Naive B cell (primary cell): ENCODE results near the gene AIFM3. TPM values are rescaled to one million over a fixed set of nuclear protein-coding genes. Genes with fewer than 3 reads are reported as not detected.
"Not testable (repeated sequence)": the region's sequence is repeated elsewhere in the genome, so short reads cannot be mapped to it uniquely, and the experiment has no call there.

Experiments
- ATAC-seq, 2 donors: fragments of 150-1000 bp; cut with Tn5 transposase; 2 replicates each; pipeline ENCODE4 v1.10.0; 2021; ENCODE audit warnings: low read depth in 2 of 2, mild to moderate bottlenecking in 2 of 2, moderate library complexity in 2 of 2
- DNase-seq: peaks from one replicate; pipeline ENCODE4 v3.0.0; 2022
- H3K27ac Mint-ChIP-seq, 6 donors: one replicate each; pipeline ENCODE4 v1.8.0; 2020 to 2022; ENCODE audit warnings: mild to moderate bottlenecking in 6 of 6, mixed read lengths in 6 of 6, moderate library complexity in 5 of 6, inconsistent platforms in 2 of 6
- H3K27me3 Mint-ChIP-seq, 3 donors: one replicate each; pipeline ENCODE4 v1.8.0; 2021 to 2022; ENCODE audit warnings: mixed read lengths in 3 of 3, mild to moderate bottlenecking in 1 of 3
- H3K36me3 Mint-ChIP-seq, 2 donors: one replicate each; pipeline ENCODE4 v1.8.0; 2020 to 2022; ENCODE audit warnings: mixed read lengths in 2 of 2, inconsistent platforms in 1 of 2, mild to moderate bottlenecking in 1 of 2
- H3K4me1 Mint-ChIP-seq, 3 donors: one replicate each; pipeline ENCODE4 v1.8.0; 2020 to 2022; ENCODE audit warnings: mixed read lengths in 3 of 3, inconsistent platforms in 1 of 3, mild to moderate bottlenecking in 1 of 3, moderate library complexity in 1 of 3
- H3K4me3 Mint-ChIP-seq, 8 donors: one replicate each; pipeline ENCODE4 v1.8.0; 2020 to 2022; ENCODE audit warnings: mild to moderate bottlenecking in 8 of 8, mixed read lengths in 8 of 8, moderate library complexity in 8 of 8, inconsistent platforms in 2 of 8
- H3K9me3 Mint-ChIP-seq, 7 donors: one replicate each; pipeline ENCODE4 v1.8.0; 2020 to 2022; ENCODE audit warnings: mixed read lengths in 7 of 7, mild to moderate bottlenecking in 5 of 7, inconsistent platforms in 2 of 7, moderate library complexity in 1 of 7
- polyA plus RNA-seq, 6 donors: library from polyadenylated mRNA; unstranded; fragments of 300-500 nt; fragmentation: Illumina TruSeq; gene quantifications; one replicate each; pipeline ENCODE4 v1.2.3, GENCODE V29; 2021; ENCODE audit warnings: low read depth in 6 of 6

The AIFM3 gene
- polyA plus RNA-seq, result under 1 TPM in 2 of 6 donors, not detected in 4; 0.26 to 0.82 TPM

- peaks cover 37 to 57% (median 50%) of the 10 kb centered on the region in 3 donors for H3K4me1 Mint-ChIP-seq
- peak within 1 kb of the TSS in 6 of 8 donors; percentile 29 to 89 (median 64) for H3K4me3 Mint-ChIP-seq
- DNase-seq, result no peak
- peak within 1 kb of the TSS in 4 of 6 donors; percentile 17 to 81 (median 74) for H3K27ac Mint-ChIP-seq
- H3K27me3 Mint-ChIP-seq, result peaks cover 0 to 13% (median 0%) of the 10 kb centered on the region in 3 donors
- no peaks in the 10 kb centered on the region for H3K9me3 Mint-ChIP-seq
- H3K36me3 Mint-ChIP-seq, result no peaks in the 10 kb centered on the region
- ATAC-seq, result no peak
Measured at GRCh38 chr22:20966883-20967696, at the start of gene AIFM3. TSS of gene AIFM3 (plus strand) at chr22:20967255. CDS start at chr22:20967945, 690 bp downstream.

GRCh38 chr22:20918663-20919218 is 48.3 kb upstream of the AIFM3 start:
- H3K27ac Mint-ChIP-seq, result peak overlapping the region; percentile 56 to 95 (median 91)
- H3K9me3 Mint-ChIP-seq, result no peaks in the 10 kb centered on the region
- ATAC-seq (no peak), DNase-seq (no peak)
- no peaks in the 10 kb centered on the region for H3K36me3 Mint-ChIP-seq
- no peaks in the 10 kb centered on the region for H3K27me3 Mint-ChIP-seq
- H3K4me3 Mint-ChIP-seq, result peak overlapping the region; percentile 93 to 99 (median 97)
- peaks cover 35 to 47% (median 40%) of the 10 kb centered on the region in 3 donors for H3K4me1 Mint-ChIP-seq

- Mint-ChIP-seq H3K36me3 (no peaks in the 10 kb centered on the region), H3K4me3 (peak overlapping the region; percentile 86 to 99 (median 96)), H3K9me3 (no peaks in the 10 kb centered on the region), H3K27me3 (no peaks in the 10 kb centered on the region), H3K4me1 (peaks cover 35 to 53% (median 45%) of the 10 kb centered on the region in 3 donors), H3K27ac (peak overlapping the region in 5 of 6 donors; percentile 6 to 92 (median 29))
- DNase-seq (no peak), ATAC-seq (no peak)
Measured at GRCh38 chr22:20919718-20920117, 47.3 kb upstream of the AIFM3 start.

- ATAC-seq, result no peak
- no peaks in the 10 kb centered on the region for H3K27me3 Mint-ChIP-seq
- DNase-seq, result no peak
- no peaks in the 10 kb centered on the region for H3K9me3 Mint-ChIP-seq
- H3K36me3 Mint-ChIP-seq, result no peaks in the 10 kb centered on the region
- peak overlapping the region in 5 of 6 donors; percentile 3 to 92 (median 81) for H3K27ac Mint-ChIP-seq
- peak overlapping the region; percentile 86 to 99 (median 96) for H3K4me3 Mint-ChIP-seq
- peaks cover 40 to 65% (median 54%) of the 10 kb centered on the region in 3 donors for H3K4me1 Mint-ChIP-seq
Measured at GRCh38 chr22:20920881-20921203, 46.2 kb upstream of the AIFM3 start.

- Mint-ChIP-seq H3K9me3 (no peaks in the 10 kb centered on the region), H3K36me3 (no peaks in the 10 kb centered on the region), H3K4me3 (peak overlapping the region in 5 of 8 donors; percentile 13 to 76 (median 37)), H3K4me1 (peaks cover 40 to 66% (median 57%) of the 10 kb centered on the region in 3 donors), H3K27ac (peak overlapping the region; percentile 10 to 82 (median 56)), H3K27me3 (no peaks in the 10 kb centered on the region)
- no peak for ATAC-seq
- no peak for DNase-seq
Measured at GRCh38 chr22:20922141-20922751, 44.8 kb upstream of the AIFM3 start.

- H3K27me3 Mint-ChIP-seq, result no peaks in the 10 kb centered on the region
- peaks cover 34 to 75% (median 63%) of the 10 kb centered on the region in 3 donors for H3K4me1 Mint-ChIP-seq
- DNase-seq (no peak), ATAC-seq (no peak)
- H3K9me3 Mint-ChIP-seq, result no peaks in the 10 kb centered on the region
- H3K36me3 Mint-ChIP-seq, result no peaks in the 10 kb centered on the region
- H3K27ac Mint-ChIP-seq, result peak overlapping the region; percentile 18 to 94 (median 60)
- peak overlapping the region in 7 of 8 donors; percentile 9 to 74 (median 41) for H3K4me3 Mint-ChIP-seq
Measured at GRCh38 chr22:20926243-20926642, 40.8 kb upstream of the AIFM3 start.

GRCh38 chr22:20927940-20928572 is 39.0 kb upstream of the AIFM3 start:
- H3K9me3 Mint-ChIP-seq, result no peaks in the 10 kb centered on the region
- ATAC-seq (no peak), DNase-seq (no peak)
- peak overlapping the region in 3 of 8 donors; percentile 36 to 69 (median 47) for H3K4me3 Mint-ChIP-seq
- H3K36me3 Mint-ChIP-seq, result no peaks in the 10 kb centered on the region
- H3K27me3 Mint-ChIP-seq, result no peaks in the 10 kb centered on the region
- H3K4me1 Mint-ChIP-seq, result peaks cover 31 to 70% (median 57%) of the 10 kb centered on the region in 3 donors
- peak overlapping the region in 1 of 6 donors; percentile 44 for H3K27ac Mint-ChIP-seq

GRCh38 chr22:20928573-20928967 is 38.5 kb upstream of the AIFM3 start:
- no peaks in the 10 kb centered on the region for H3K36me3 Mint-ChIP-seq
- peak overlapping the region in 2 of 6 donors; percentile 41 to 44 for H3K27ac Mint-ChIP-seq
- H3K27me3 Mint-ChIP-seq, result no peaks in the 10 kb centered on the region
- ATAC-seq, result no peak
- H3K4me3 Mint-ChIP-seq, result no peak overlapping the region
- peaks cover 31 to 73% (median 57%) of the 10 kb centered on the region in 3 donors for H3K4me1 Mint-ChIP-seq
- no peak for DNase-seq
- H3K9me3 Mint-ChIP-seq, result no peaks in the 10 kb centered on the region

- no peaks in the 10 kb centered on the region for H3K36me3 Mint-ChIP-seq
- DNase-seq, result no peak
- H3K4me1 Mint-ChIP-seq, result peaks cover 35 to 74% (median 59%) of the 10 kb centered on the region in 3 donors
Measured at GRCh38 chr22:20930004-20930403, 37.1 kb upstream of the AIFM3 start.

GRCh38 chr22:20930435-20930834 is 36.6 kb upstream of the AIFM3 start:
- peaks cover 33 to 74% (median 56%) of the 10 kb centered on the region in 3 donors for H3K4me1 Mint-ChIP-seq
- not testable (repeated sequence) for DNase-seq, H3K36me3 Mint-ChIP-seq, H3K9me3 Mint-ChIP-seq, ATAC-seq, H3K27me3 Mint-ChIP-seq
- peak overlapping the region in 1 of 8 donors; percentile 29 for H3K4me3 Mint-ChIP-seq
- peak overlapping the region in 1 of 6 donors; percentile 87 for H3K27ac Mint-ChIP-seq

More at GRCh38 chr22:20930004-20930403, 37.1 kb upstream of the AIFM3 start:
- Mint-ChIP-seq H3K9me3 (no peaks in the 10 kb centered on the region), H3K27ac (peak overlapping the region in 2 of 6 donors; percentile 65 to 87), H3K27me3 (no peaks in the 10 kb centered on the region), H3K4me3 (no peak overlapping the region)
- ATAC-seq, result no peak

- H3K27ac Mint-ChIP-seq, result peak overlapping the region in 2 of 6 donors; percentile 30 to 69
- H3K27me3 Mint-ChIP-seq, result no peaks in the 10 kb centered on the region
- H3K9me3 Mint-ChIP-seq, result no peaks in the 10 kb centered on the region
- no peaks in the 10 kb centered on the region for H3K36me3 Mint-ChIP-seq
- peak overlapping the region in 2 of 8 donors; percentile 15 to 21 for H3K4me3 Mint-ChIP-seq
- DNase-seq (no peak), ATAC-seq (no peak)
- peaks cover 25 to 67% (median 54%) of the 10 kb centered on the region in 3 donors for H3K4me1 Mint-ChIP-seq
Measured at GRCh38 chr22:20931126-20931654, 35.9 kb upstream of the AIFM3 start.

- H3K27me3 Mint-ChIP-seq, result no peaks in the 10 kb centered on the region
- peak overlapping the region in 1 of 6 donors; percentile 18 for H3K27ac Mint-ChIP-seq
- ATAC-seq (no peak), DNase-seq (no peak)
- H3K4me1 Mint-ChIP-seq, result peaks cover 34 to 71% (median 57%) of the 10 kb centered on the region in 3 donors
- peaks cover 5 to 7% of the 10 kb centered on the region in 2 donors for H3K36me3 Mint-ChIP-seq
- H3K9me3 Mint-ChIP-seq, result no peaks in the 10 kb centered on the region
- H3K4me3 Mint-ChIP-seq, result no peak overlapping the region
Measured at GRCh38 chr22:20933910-20934309, 33.1 kb upstream of the AIFM3 start.

GRCh38 chr22:20935049-20935448 is 32.0 kb upstream of the AIFM3 start:
- H3K9me3 Mint-ChIP-seq, DNase-seq, ATAC-seq, H3K36me3 Mint-ChIP-seq, H3K27me3 Mint-ChIP-seq: not testable (repeated sequence)
- Mint-ChIP-seq H3K27ac (peak overlapping the region in 1 of 6 donors; percentile 72), H3K4me1 (peaks cover 33 to 75% (median 57%) of the 10 kb centered on the region in 3 donors), H3K4me3 (peak overlapping the region in 1 of 8 donors; percentile 71)
